Endometrial microvascular endothelial cells (primary cell): ENCODE data around the gene PATZ1. TPM values are rescaled to one million over a fixed set of nuclear protein-coding genes. Genes with fewer than 3 reads are reported as not detected.

Experiments
- in situ Hi-C: cut with HindIII; loops from 2 replicates; pipeline ENCODE4 v1.10.0; 2017; ENCODE audit warnings: low sequenced_read_pairs, low pct_unique_long_range_greater_than_20kb; ENCODE audit errors: inconsistent ontology term
- total RNA-seq: library from RNA; depleted of rRNA; stranded (reverse); fragments of >200 nt; gene quantifications from one replicate; pipeline ENCODE4 v1.2.3, GENCODE V29; 2015; ENCODE audit errors: inconsistent ontology term

The PATZ1 gene
- total RNA-seq, 1 donor from 2014 or later, result 21.3 TPM

DNA sequence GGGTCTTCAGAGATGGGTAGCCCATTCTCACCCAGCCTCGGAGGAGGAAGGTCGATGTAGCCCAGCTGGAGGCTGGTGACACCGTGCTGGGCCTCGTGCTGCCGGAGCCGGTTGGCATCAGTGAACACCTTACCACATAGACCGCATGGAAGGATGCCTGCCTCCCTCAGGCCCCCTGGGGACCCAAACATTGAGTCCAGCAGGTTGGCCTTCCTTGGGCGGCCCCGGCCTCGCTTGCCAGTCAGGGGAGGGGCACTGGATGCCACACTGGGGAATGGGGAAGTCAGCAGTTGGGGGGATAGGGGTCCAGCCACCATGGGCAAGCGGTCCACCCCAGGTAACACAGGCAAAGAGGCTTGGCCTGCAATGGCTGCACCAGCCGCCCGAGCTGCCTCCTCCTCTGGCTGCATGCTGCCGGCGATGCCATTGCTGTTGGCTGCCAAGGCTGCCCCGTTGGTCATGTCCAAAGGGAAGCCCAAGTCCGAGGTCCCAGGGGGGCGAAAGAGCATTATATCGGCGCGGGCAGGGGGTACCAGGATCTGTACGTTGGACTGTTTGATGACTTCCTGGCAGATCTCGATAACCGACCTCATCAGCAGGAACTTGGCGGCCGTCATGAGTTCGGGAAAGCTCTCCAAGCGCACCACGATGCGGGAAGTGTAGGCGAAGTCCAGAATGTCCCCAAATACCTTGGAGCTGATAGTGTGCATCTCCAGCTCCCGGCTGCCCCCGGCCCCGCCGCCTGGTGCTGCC lies 1.4 kb downstream of the PATZ1 start:
- in situ Hi-C loops, result no loop called here

DNA sequence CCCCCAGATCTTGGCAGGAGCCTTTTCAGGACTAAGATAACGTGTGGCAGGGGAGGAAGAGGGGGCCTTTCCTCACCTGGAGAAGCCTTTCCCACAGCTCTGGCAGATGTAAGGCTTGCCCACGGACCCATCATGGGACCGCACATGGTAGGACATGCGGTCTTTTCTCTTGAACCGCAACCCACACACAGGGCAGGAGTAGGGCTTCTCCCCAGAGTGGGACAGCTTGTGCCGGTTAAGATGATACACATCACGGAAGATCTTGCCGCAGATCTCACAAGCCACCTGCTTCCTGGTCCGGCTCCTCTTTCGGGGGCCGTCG lies 1.9 kb downstream of the PATZ1 start:
- in situ Hi-C loops, result no loop called here

DNA sequence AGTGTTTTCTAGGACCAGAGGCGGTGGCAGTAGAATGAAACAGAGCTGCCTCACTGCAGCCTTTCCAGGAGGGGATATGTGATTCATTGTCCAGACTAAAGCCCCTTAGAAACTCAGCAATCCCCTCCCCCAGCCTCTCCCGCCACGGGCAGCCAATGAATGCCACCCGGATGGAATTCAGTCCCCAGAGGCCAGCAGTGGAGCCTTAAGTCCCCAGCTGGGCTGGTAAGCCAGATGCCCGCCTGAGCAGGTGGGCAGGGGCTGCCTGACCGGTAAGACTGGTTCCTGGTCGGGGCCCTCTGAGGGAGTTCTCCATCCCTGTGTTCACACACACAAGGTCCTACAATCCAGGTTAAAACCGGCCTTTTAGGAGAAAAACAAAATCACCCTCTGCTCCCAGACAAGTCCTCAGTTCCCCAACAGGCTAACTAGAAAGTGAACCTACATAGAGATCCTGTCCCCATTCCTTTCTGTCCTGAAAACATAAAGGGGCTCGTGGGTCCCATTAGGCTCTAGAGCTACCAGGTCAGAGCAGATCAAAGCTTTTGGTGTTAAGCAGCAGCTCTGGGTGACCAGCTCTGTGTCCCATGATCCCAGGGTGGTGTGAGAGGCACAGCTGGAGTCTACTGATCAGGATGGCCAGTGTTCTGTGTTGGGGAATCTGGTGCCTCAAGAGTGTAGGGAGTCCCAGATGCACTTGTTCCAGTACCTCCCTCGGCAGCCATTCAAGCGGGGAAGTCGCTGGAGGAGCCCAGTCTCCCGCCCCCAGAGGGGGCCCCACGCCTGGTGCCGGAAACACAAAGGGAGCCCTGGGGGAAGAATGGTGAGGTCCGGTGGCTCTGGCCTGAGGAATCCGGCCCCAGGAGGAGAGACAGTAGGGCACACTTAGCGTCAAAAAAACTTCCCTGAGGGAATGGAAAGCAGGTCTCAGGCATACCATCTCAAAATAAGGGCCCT lies 2.6 kb downstream of the PATZ1 start:
- in situ Hi-C loops, result no loop called here

DNA sequence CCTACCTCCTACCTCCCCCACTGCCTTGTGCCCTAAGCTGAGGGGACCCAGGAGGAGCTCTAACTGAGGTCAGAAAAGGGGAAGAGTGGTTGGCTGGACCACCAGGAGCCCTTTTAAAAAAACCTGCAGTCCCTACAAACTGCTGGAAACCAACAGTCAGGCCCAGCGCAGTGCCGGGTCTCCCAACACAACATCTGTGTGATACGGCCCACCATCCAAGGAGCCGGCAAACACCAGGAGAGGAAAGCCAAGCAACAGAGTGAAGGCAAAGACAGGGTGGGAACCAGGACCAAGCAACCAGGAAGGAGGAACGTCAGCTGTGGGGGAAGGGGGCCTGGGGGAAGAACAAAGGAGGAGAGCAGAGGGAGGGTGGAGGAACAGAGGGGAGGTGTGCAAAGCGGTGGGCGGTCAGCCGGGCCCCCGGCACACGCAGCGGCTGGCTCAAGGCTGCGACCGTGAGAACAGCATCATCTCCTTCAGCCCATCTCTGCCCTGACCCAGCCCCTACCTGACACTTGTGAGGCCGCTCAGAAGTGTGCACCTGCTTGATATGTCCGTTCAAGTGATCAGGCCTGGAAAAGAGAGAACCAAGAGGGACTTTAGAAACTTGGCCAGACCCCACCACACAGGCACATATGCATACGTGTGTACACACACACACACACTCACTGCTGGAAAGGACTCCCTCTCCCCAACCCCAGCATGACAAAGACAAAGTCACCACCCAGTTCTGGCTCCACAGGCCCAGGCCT lies 3.6 kb downstream of the PATZ1 start:
- in situ Hi-C loops, result no loop called here

DNA sequence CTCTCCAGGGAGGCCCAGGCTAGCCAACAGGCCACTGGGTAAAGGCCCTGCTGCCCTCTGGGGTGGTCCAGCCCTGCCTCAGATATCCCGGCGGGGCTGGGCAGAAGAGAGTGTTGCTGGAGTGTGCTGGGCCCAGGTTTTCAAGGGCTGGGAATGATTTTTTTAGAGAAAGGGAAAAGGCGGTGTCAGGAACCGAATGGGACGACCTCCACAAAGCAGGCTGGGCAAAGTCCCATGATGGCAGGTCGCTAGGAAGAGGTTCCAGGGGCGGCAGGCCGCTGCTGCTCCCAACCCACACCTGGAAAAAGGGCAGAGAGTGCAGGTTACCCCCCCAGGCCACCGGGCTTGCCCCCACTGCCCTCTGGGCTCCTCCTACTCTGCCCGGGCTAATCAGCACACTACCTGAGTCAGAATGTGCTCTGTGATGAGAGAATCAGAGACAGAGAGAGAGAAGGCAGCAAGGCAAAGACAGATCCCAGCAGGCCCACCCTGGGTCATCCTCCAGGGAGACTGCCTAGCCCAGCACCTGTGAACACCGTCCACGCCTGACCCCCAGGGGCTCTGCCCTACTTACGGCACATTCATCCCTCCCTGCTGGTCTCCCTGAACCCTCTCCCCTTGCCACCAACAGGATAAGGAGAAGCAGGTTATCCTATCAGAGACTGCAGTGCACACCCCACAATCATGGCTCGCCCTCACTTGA lies 4.6 kb downstream of the PATZ1 start:
- in situ Hi-C loops, result no loop called here

DNA sequence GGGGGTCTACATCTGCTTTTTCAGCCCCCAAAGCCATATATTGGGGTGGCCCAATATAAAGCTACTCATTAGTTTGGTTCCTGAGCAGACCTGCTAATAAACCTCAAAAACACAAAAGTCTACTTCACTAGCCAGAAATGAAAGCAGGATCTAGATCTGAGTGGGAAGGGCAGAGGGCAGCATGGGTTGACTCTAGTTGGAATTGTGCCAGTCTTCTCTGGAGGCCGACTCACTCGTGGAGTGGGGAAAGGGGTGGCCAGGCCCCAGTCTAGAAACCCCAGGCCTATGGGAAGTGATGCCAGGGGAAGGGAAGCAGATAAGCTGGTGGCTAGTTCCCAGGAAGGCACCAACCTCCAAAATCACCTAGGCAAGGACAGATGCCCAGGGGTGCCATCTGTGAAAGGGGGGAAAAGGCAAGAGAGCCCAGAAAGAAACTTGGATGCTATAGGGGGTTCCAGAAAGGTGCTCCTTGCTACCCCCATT lies 5.3 kb downstream of the PATZ1 start:
- in situ Hi-C loops, result no loop called here

DNA sequence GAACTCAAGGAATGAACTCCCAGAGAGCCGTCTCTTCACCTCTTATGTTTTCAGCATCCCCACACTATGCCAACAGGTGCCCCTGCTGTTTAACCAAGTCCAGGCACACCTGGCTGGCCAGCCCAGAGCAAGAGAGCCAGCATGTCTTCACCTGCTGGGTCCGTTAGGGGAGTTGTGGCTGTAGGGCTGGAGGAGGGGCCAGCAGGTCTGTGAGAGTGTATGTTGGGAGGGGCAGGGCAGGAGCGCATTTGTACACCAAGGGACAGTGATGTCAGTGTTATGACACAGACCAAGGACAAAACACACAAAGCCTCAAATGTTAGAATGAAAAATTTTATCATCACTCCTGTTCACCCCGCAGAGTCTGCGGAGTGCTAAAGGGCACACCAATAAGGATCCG lies 5.8 kb downstream of the PATZ1 start:
- in situ Hi-C loops, result no loop called here

DNA sequence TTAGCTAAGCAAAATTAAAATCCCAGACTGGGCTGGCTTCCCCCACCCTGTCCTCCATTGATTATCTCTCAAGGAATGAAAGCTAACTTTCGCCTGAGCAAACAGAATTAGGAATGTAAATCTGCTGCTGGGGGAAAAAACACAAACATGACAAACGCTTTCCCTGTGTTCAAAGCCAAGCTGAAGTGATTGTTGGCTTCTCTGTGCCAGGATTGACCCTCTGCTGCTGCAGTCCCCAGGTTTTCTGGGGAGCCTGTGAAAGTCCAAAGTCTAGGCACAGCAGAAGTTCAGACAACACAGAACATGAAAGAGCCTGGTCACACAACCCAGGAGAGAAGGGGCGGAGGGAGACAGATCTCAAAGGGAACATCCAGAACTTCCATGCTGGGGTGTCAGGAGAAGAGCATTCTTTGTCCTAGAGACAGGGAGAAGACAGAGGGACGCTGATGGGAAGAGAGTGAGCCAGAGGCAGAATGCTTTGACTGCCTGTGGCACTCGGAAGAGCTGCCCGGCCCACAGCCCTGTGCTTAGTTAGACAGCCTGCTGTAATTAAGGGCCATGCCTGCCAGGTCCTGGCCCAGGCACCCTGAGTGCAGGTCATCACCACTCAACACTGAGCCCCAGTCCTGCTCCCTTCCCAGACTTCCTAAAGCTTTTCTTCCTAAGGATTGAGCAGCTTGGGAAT lies 6.9 kb downstream of the PATZ1 start:
- in situ Hi-C loops, result no loop called here

DNA sequence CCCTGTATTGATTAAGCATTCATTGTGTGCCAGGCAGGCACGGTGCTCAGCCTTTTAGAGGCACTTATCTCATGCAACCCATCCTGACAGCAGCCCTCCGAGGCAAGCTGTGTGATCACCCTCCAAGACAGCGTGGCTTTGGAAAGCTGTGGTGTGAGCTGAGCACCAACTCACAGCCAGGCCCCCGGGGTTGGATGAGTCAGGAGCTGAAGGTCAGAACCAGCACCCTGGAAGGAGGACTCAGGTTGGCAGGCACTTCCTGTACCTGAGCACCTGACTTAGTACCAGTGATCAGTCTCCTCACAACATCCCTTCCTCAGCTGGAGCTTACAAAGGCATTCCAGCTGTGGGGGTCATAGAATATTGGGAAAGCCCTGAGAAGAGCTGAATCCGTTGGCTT lies 9.0 kb downstream of the PATZ1 start:
- in situ Hi-C loops, result no loop called here

DNA sequence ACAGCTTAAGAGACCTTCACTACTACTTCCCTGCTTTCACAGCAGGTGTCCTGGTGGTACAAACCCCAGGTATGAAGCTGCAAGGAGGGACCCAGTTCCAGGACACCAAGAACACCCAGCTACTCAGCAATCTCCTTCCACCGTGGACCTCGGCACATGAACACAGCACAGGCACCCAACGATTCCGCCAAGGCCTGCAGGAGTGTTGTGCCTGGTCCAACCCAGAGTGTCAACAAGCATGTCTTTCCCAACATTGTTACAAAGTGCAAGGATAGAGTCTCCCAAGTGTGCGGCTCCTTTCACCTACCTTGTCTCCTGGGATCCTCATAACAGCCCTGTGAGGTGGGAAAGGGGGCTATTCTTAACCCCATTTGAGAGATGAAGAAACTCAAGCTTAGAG lies 11.8 kb downstream of the PATZ1 start:
- in situ Hi-C loops, result no loop called here

DNA sequence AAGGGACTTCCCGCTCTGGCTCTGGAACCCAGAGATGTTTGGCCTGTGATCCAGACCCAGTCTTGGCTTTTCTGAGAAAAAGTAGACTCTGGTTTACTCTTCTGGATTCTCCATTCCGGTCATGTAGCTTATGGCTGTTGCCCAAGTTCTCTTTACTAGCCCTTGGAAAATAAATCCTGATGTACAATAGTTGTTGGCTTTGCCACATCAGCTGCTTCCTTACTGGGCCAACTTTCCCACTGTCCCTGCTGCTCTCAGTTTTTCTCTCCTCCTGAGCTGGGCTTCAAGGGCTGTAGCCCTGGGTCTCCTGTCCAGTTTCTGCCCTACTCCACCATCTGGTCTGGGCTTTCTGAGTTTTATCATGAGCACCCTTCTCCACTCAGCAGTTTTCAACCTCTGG lies 12.5 kb downstream of the PATZ1 start:
- in situ Hi-C loops, result no loop called here

DNA sequence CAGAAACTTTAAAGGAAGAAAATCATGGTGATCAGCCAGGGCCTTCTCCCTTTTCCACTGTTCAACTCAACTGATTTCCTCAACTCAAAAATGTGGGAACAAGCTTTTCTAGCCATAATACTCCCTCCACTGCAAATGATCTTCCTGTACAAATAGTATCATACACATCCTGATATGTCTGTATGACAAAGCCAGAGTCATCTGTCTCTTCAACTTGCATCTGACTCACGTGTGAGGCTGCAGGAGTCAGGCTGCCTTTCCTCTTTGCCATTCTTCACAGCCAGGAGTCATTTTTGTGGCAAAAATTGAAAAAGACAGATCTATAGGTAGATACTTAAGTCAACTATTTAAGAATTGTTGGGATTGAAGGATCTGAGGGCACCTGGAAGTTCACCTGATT lies 13.3 kb downstream of the PATZ1 start:
- in situ Hi-C loops, result no loop called here

DNA sequence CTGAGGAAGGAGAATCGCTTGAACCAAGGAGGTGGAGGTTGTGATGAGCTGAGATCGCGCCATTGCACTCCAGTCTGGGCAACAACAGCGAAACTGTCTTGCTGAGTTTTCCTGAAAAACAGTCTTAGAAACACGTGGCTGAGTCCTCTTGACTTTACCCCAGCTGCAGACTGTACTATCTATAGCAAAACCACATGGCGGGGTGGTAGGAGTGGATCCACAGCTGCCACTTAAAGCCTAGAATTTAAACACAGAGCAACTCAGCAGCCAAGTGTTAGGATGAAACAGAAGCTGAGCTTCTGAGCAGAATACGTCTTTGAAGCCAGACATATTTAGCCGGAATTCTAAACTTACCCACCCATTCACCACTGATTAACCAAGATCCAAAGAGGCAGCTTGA lies 14.1 kb downstream of the PATZ1 start:
- in situ Hi-C loops, result no loop called here

DNA sequence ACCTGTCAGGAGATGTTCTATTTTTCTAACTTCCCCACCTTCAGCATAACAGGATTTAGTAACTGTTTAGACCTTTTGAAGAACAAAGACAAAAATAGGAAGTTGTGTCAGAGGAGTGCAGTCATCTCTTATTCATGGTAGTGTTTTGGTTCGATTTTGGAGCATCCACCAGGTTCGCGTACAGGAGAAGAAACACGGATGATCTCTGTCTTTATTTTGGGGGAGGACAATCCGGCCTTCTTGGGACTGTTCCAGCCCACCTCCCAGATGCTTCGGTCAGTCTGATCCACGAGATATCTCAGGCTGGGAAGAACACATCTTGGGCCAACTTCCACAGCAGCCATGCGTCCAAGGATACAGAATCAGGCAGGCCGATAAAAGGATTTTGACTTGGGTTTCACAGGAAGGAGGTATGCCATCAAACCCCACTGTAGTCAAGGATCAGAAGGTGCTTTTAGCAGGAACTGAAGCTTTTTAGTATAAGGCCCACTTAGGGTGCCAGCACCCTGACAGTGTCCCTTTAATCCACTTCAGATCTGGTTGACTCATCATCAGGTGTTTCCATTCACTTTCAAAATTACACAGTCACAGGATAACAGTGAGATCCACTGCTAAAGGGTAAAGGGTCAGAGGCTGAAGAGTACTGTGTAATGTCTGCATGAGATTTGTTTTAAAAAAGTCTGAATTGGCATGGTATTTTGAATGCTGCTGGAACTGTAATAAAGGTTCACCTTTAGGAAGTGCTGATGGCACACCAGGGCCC lies 16.5 kb downstream of the PATZ1 start:
- in situ Hi-C loops, result no loop called here

DNA sequence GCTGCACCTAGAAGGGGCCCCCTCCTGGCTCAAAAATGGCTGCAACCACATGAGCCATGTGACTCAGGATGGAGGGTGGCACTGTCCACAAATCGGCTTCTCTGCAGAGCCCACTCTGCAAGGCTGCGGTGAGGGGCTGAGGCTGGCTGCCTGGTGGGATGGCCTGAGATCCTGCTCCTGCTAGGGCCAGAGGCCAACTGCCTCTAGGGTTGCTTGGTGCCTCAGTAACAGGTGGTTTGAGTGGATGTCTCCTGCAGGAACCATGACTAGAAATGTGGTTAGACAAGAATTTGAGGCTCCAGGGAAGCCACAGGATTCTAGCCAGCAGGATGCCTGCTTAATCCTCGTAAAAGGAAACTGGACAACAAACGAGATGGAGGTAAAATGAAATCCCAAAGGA lies 17.1 kb downstream of the PATZ1 start:
- in situ Hi-C loops, result no loop called here

DNA sequence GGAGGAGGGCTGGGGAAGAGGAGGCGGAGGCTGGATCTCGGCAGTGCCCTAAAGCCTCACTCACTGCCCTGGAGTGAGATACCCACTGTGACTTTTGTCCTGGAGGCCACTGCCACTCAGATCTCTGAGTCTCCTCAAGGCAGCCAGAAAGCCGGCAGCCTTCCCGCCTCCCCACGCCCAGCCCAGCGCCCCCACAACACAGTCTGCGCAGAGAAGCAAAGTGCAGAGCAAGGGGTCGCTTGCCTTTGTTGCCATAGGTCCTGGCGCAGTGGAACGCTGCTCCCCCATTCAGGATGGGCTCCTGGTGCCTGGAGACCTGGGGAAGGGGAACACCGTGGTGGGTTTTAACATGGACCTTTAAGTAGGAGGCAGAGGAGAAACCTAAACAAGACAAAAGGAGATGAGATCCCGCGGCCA lies 17.6 kb downstream of the PATZ1 start:
- in situ Hi-C loops, result no loop called here

DNA sequence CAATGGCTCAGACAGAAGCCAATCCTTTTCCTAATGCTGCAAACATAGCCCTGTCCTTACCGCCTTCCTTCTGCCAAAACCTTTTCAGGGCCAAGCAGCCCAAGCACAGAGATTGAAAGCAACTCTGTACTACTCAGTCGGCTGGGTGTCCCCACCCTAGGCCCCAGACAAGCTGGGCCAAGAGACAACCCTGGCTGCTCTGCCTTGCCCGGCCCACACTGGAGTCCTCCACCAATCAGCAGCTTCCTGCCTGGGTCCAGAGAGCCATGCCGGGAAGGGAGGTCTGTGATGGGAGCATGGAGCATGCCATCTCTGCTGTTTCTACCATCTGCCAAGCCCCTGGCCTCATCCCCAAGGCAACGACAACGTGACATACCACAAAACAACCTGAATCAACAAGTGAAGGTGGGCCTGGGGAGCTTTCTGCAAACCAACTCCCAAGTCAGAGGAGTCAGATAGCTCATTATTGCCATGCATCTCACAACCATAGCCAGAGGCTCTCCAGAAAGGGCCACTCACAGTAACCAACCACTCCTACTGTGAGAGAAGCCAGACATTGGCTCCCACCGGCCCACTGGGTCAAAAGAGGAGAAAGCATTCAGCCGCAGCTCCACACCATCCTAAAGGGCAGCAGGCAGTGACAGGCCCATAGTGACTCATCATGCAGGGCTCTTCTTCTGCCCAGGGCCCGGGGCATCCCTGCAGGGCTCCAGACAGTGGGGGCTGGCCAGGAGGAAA lies 18.2 kb downstream of the PATZ1 start:
- in situ Hi-C loops, result no loop called here
